Epithelial cell of proximal tubule (primary cell): ENCODE results near the gene GNAI3. TPM values are rescaled to one million over a fixed set of nuclear protein-coding genes. Genes with fewer than 3 reads are reported as not detected.

Experiments
- DNase-seq: peaks from one replicate; pipeline ENCODE4 v3.0.0-alpha.2; 2011; ENCODE audit warnings: low read depth
- H3K4me3 ChIP-seq: 2 replicates; pipeline ENCODE4 v1.5.1; 2011; ENCODE audit warnings: low read depth, mild to moderate bottlenecking, low read length
- CTCF ChIP-seq: conservative IDR thresholded peaks from 2 replicates; pipeline ENCODE4 v1.5.1; 2012; ENCODE audit warnings: low read depth, mild to moderate bottlenecking, low read length
- total RNA-seq: library from RNA; depleted of rRNA; stranded (reverse); fragments of >200 nt; gene quantifications from 2 replicates; pipeline ENCODE4 v1.2.3, GENCODE V29; 2015

The GNAI3 gene
- total RNA-seq, 1 donor from 2014 or later, result 12.7 TPM

GRCh38 chr1:109527098-109527811 is 21.2 kb upstream of the GNAI3 start:
- TF ChIP-seq CTCF, result no peak
- DNase-seq, result no peak
- no peak overlapping the region for H3K4me3 ChIP-seq

GRCh38 chr1:109527846-109528695 is 20.3 kb upstream of the GNAI3 start:
- no peak for DNase-seq
- TF ChIP-seq CTCF, result no peak
- no peak overlapping the region for H3K4me3 ChIP-seq

DNA sequence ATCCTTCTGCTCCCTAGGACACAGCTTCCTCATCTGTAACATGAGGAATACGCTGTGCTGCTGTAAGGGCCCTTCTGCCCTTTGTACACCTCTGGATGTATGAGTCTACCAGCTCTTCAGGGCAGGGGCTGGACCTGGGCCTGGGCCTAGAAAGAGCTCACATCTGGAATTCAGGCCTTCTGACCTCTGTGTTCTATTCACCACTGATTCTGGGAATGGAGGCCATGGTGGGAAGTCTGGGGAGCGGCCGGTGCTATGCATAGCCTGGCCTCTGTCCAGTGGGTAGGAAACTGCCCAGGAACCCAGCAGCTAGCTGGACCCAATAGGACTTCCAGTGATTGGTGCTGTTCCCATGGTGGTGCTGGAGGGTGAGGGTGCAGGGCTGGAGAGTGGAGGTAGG is 19.7 kb upstream of the GNAI3 start:
- no peak overlapping the region for H3K4me3 ChIP-seq
- no peak for DNase-seq
- no peak for TF ChIP-seq CTCF

DNA sequence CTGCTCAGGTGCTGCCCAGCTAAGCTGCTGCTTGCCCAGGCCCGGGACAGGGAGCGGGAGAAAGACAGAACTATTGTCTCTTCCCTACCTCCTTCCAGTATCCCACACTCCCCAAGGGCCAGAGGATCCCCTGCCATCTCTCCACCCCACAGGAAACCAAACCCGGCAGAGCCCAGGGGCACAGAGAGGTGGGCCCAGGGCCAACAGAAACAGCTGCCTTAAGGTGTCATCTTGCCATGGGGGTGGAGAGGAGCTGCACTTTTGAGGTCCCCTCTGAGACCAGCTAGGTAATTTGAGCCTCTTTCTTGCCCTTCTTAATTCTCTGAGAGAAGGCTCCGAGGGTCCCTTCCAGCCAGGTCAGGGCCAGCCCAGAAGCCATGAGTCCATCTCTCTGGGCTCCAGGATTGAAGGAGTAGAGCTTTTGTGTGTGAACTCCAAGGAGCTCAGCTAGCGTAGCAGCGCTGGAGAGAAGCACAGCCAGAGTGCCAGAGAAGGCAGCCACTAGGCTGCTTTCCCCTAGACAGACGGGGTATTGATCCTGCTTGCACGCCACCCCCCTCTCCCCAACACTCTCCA is 18.4 kb upstream of the GNAI3 start:
- DNase-seq, result no peak
- TF ChIP-seq CTCF, result no peak
- no peak overlapping the region for H3K4me3 ChIP-seq

- H3K4me3 ChIP-seq, result no peak overlapping the region
- no peak for TF ChIP-seq CTCF
- DNase-seq, result no peak
These were observed 17.8 kb upstream of the GNAI3 start for GRCh38 chr1:109530457-109531087.

DNA sequence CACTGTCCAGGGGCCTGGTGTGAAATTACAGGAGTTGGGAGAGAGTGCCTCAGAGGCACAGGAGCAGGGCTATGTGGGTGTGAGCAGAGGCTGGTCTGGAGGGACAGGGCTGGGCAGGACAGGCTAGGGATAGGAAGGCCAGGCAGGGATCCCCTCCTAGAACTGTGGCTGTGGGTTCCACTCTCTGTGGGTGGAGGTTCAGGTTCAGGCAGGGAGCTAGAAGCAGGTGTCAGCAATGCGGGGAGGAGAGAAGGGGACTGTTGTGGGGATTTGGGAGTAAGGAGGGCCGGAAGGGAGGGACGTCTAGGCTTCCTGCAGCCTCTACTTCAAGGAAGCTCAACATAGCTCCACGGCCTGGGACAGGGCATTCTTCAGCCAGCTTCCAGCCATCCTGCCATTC is 17.0 kb upstream of the GNAI3 start:
- no peak for TF ChIP-seq CTCF
- H3K4me3 ChIP-seq, result no peak overlapping the region
- no peak for DNase-seq
